Lower leg skin (tissue), 3 donors: ENCODE measurements around the gene TJAP1.

ENCODE experiments used
- CTCF ChIP-seq, 3 donors: fragments of 450-650 bp; IDR thresholded peaks; one replicate each; pipeline ENCODE4 v1.5.1; 2016; ENCODE audit warnings: antibody characterized with exemption in 3 of 3, mild to moderate bottlenecking in 3 of 3, moderate library complexity in 2 of 3
- POLR2A ChIP-seq, 2 donors: fragments of 450-650 bp; IDR thresholded peaks; one replicate each; pipeline ENCODE4 v1.6.1; 2016 to 2017; ENCODE audit warnings: antibody characterized with exemption in 2 of 2, mild to moderate bottlenecking in 1 of 2, moderate library complexity in 1 of 2

GRCh38 chr6:43428112-43428570 lies 49.2 kb upstream of the TJAP1 start:
- TF ChIP-seq CTCF (IDR thresholded peaks at IDR 0.05): no peak
- no peak for TF ChIP-seq POLR2A (IDR thresholded peaks at IDR 0.05)
